HepG2 (cell line): ENCODE data around the gene CES3. TPM values are rescaled to one million over a fixed set of nuclear protein-coding genes. Genes with fewer than 3 reads are reported as not detected.

Experiments
- EED ChIP-seq: sonication (generic); formaldehyde crosslinking; IDR thresholded peaks from 2 replicates; pipeline ENCODE4 v1.5.0; 2020; ENCODE audit warnings: mild to moderate bottlenecking, missing genetic modification reagents
- GLMP ChIP-seq: sonication (generic); formaldehyde crosslinking; IDR thresholded peaks from 2 replicates; pipeline ENCODE4 v1.9.0; 2021; ENCODE audit warnings: missing genetic modification reagents, mild to moderate bottlenecking, borderline replicate concordance
- GTF3A ChIP-seq: sonication (generic); formaldehyde crosslinking; conservative IDR thresholded peaks from 2 replicates; pipeline ENCODE4 v1.4.0; 2020; ENCODE audit warnings: mild to moderate bottlenecking, missing genetic modification reagents
- HMG20B ChIP-seq: conservative IDR thresholded peaks from 2 replicates; pipeline ENCODE4 v1.6.1; 2016; ENCODE audit warnings: missing genetic modification reagents, missing compliant biosample characterization
- IRF9 ChIP-seq: sonication (generic); formaldehyde crosslinking; IDR thresholded peaks from 2 replicates; pipeline ENCODE4 v1.8.0; 2022; ENCODE audit warnings: missing genetic modification reagents, mild to moderate bottlenecking, borderline replicate concordance
- PHF21A ChIP-seq: sonication (generic); formaldehyde crosslinking; IDR thresholded peaks from 2 replicates; pipeline ENCODE4 v1.5.0; 2020; ENCODE audit warnings: mild to moderate bottlenecking, missing genetic modification reagents
- SATB2 ChIP-seq: sonication (generic); formaldehyde crosslinking; IDR thresholded peaks from 2 replicates; pipeline ENCODE4 v1.5.0; 2020; ENCODE audit warnings: missing genetic modification reagents
- SYNCRIP ChIP-seq: fragments of 200-400 bp; formaldehyde crosslinking; IDR thresholded peaks from 2 replicates; pipeline ENCODE4 v1.6.1; 2018; ENCODE audit warnings: mild to moderate bottlenecking, low read depth, low read length; ENCODE audit not compliant: insufficient read depth
- TEAD2 ChIP-seq: sonication (generic); formaldehyde crosslinking; IDR thresholded peaks from 2 replicates; pipeline ENCODE4 v1.9.0; 2021; ENCODE audit warnings: missing genetic modification reagents
- ZBTB10 ChIP-seq: sonication (generic); formaldehyde crosslinking; IDR thresholded peaks from 2 replicates; pipeline ENCODE4 v1.4.0; 2020; ENCODE audit warnings: missing genetic modification reagents, borderline replicate concordance
- ZBTB37 ChIP-seq: sonication (generic); formaldehyde crosslinking; IDR thresholded peaks from 2 replicates; pipeline ENCODE4 v1.4.0; 2020; ENCODE audit warnings: mild to moderate bottlenecking, missing genetic modification reagents
- ZNF136 ChIP-seq: sonication (generic); formaldehyde crosslinking; IDR thresholded peaks from 2 replicates; pipeline ENCODE4 v1.8.1; 2022; ENCODE audit warnings: low read depth, mild to moderate bottlenecking, moderate library complexity, missing genetic modification reagents
- ZNF329 ChIP-seq: sonication (generic); formaldehyde crosslinking; IDR thresholded peaks from 2 replicates; pipeline ENCODE4 v1.9.0; 2021; ENCODE audit warnings: low read depth, mild to moderate bottlenecking, missing genetic modification reagents
- ZNF335 ChIP-seq: sonication (generic); formaldehyde crosslinking; IDR thresholded peaks from 2 replicates; pipeline ENCODE4 v1.4.0; 2020; ENCODE audit warnings: missing genetic modification reagents
- ZNF431 ChIP-seq: sonication (generic); formaldehyde crosslinking; IDR thresholded peaks from 2 replicates; pipeline ENCODE4 v1.9.0; 2022; ENCODE audit warnings: missing genetic modification reagents, low read depth, mild to moderate bottlenecking, borderline replicate concordance
- ZNF614 ChIP-seq: IDR thresholded peaks from 2 replicates; pipeline ENCODE4 v1.6.1; 2018; ENCODE audit warnings: missing biosample characterization, missing genetic modification reagents, inconsistent platforms, borderline replicate concordance
- ZNF747 ChIP-seq: sonication (generic); formaldehyde crosslinking; IDR thresholded peaks from 2 replicates; pipeline ENCODE4 v1.8.1; 2023; ENCODE audit warnings: missing genetic modification reagents, mild to moderate bottlenecking, borderline replicate concordance
- ZNF776 ChIP-seq: sonication (generic); formaldehyde crosslinking; IDR thresholded peaks from 2 replicates; pipeline ENCODE4 v1.4.0; 2020; ENCODE audit warnings: mild to moderate bottlenecking, missing genetic modification reagents
- polyA plus RNA-seq, 8 experiments: library from polyadenylated mRNA; depleted of rRNA in 3 of 8; stranded (reverse) in 7 of 8; unstranded in 1 of 8; fragments of >200 nt; fragmentation: Illumina TruSeq in 4 of 8; extraction: Trizol in 4 of 8; gene quantifications; 2 replicates each; pipeline versions ENCODE4 v1.2.1 to v1.2.3, GENCODE V29; 2011 to 2016; ENCODE audit warnings: low read depth in 4 of 8, missing spikeins in 1 of 8, mixed read lengths in 1 of 8; ENCODE audit not compliant: insufficient read depth in 1 of 8
- total RNA-seq, 5 experiments: library from RNA; depleted of rRNA; stranded (reverse); fragments of >200 nt; fragmentation: Illumina TruSeq; extraction: Trizol; gene quantifications; 2 replicates each; pipeline ENCODE4 v1.2.3, GENCODE V29; 2016; ENCODE audit warnings: low read depth in 1 of 5
- TF ChIP-seq, protein P1 (sequence below): sonication (generic); formaldehyde crosslinking; IDR thresholded peaks from 2 replicates; pipeline ENCODE4 v1.4.0; 2020; ENCODE audit warnings: low read depth, mild to moderate bottlenecking, missing genetic modification reagents
- TF ChIP-seq, protein P2 (sequence below): IDR thresholded peaks from 2 replicates; pipeline ENCODE4 v1.6.1; 2018; ENCODE audit warnings: missing genetic modification reagents, mild to moderate bottlenecking, missing compliant biosample characterization

The CES3 gene
- total and polyA plus RNA-seq, 2 of the 13 experiments (the other 11 are each of a cell fraction or from before 2014, with no cell fraction given) = 6.6 to 17.4 TPM

DNA sequence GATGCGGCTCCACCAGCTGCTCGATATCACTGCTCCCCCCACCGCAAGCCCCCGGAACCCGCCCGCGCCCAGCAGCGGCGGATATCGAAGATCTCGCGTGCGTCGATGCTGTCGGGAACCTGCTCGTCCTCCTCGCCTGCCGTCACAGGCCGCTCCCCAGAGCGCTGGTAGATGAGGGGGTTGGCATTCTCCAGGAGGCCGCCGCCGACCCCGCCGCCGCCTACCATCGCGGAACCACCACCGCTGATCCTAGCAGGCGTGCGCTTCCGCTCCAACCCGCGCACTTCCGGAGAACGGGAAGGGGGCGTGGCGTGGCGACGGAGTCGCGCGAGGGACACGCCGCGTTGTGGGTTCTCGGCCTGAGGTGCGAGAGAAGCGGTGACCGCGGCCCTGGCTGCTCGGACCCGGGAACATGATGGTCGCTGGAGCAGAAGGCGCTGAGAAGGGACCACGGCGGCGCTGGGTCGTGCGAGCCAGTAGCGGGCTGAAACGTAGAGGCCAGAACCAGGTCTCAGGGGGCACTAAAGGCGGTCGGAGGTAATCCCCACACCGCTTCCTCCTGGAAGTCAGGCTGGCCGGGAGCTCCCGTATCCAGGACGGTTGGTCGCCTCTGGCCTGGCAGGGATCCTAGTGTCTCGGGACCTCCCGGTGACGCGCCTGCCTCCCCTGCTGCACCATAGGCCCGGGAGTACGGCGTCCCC is 26.8 kb upstream of the CES3 start, which contains the start of gene CIAO2B (continued):
- peak; percentile 47; the same call in 1 of the 2 replicates for TF ChIP-seq ZNF136 (CRISPR knock-in tag)
- TF ChIP-seq GTF3A (CRISPR knock-in tag) = no peak
- no peak for TF ChIP-seq GLMP (CRISPR knock-in tag)
- TF ChIP-seq, protein P1, sequence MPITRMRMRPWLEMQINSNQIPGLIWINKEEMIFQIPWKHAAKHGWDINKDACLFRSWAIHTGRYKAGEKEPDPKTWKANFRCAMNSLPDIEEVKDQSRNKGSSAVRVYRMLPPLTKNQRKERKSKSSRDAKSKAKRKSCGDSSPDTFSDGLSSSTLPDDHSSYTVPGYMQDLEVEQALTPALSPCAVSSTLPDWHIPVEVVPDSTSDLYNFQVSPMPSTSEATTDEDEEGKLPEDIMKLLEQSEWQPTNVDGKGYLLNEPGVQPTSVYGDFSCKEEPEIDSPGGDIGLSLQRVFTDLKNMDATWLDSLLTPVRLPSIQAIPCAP (CRISPR knock-in tag) = 0 out of 2 replicates have a peak, but pooled peaks have one; percentile 17
- TF ChIP-seq ZNF335 (CRISPR knock-in tag) = no peak
- TF ChIP-seq ZNF614 (CRISPR knock-in tag) = peak; percentile 87; the same call in 1 of the 2 replicates
- TF ChIP-seq PHF21A = peak; percentile 34; the same call in 1 of the 2 replicates
- no peak for TF ChIP-seq EED
- no peak for TF ChIP-seq ZNF747
- TF ChIP-seq ZBTB37 (CRISPR knock-in tag) = no peak
- no peak for TF ChIP-seq SYNCRIP
- TF ChIP-seq, protein P2, sequence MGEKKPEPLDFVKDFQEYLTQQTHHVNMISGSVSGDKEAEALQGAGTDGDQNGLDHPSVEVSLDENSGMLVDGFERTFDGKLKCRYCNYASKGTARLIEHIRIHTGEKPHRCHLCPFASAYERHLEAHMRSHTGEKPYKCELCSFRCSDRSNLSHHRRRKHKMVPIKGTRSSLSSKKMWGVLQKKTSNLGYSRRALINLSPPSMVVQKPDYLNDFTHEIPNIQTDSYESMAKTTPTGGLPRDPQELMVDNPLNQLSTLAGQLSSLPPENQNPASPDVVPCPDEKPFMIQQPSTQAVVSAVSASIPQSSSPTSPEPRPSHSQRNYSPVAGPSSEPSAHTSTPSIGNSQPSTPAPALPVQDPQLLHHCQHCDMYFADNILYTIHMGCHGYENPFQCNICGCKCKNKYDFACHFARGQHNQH = peak; percentile 92
- peak; percentile 96 for TF ChIP-seq ZNF776 (CRISPR knock-in tag)
- peak; percentile 90 for TF ChIP-seq IRF9 (CRISPR knock-in tag)
- peak; percentile 19; the same call in 1 of the 2 replicates for TF ChIP-seq HMG20B (CRISPR knock-in tag)
- peak; percentile 97 for TF ChIP-seq SATB2 (CRISPR knock-in tag)
- peak; percentile 64; the same call in 1 of the 2 replicates for TF ChIP-seq TEAD2 (CRISPR knock-in tag)
- TF ChIP-seq ZBTB10 (CRISPR knock-in tag) = peak; percentile 85; the same call in 1 of the 2 replicates
- peak; percentile 80; the same call in 1 of the 2 replicates for TF ChIP-seq ZNF329 (CRISPR knock-in tag)
- peak; percentile 77 for TF ChIP-seq ZNF431
